Measurements from ENCODE around the gene MYL6B.
A peak's percentile ranks its signal among the peaks of the same experiment; 100 is the strongest.
"Not testable (repeated sequence)": the region's sequence is repeated elsewhere in the genome, so short reads cannot be mapped to it uniquely, and the experiment has no call there.

The MYL6B gene

GRCh38 chr12:56151672-56152131 lies 685 bp upstream of the MYL6B start:
- no peak for DNase-seq (ENCODE audit: low read depth)
- TF ChIP-seq, protein P1, sequence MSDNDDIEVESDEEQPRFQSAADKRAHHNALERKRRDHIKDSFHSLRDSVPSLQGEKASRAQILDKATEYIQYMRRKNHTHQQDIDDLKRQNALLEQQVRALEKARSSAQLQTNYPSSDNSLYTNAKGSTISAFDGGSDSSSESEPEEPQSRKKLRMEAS (IDR thresholded peaks at IDR 0.05; ENCODE audit: low read depth, low read length): no peak
- TF ChIP-seq POLR2A (IDR thresholded peaks at IDR 0.05; ENCODE audit: extremely low read depth, insufficient read length) (no peak), CTCF (IDR thresholded peaks at IDR 0.05; ENCODE audit: low read depth, low read length) (peak; percentile 6)

GRCh38 chr12:56152756-56153677 lies 630 bp downstream of the MYL6B start:
- peak overlapping the region; percentile 90 for H3K4me3 ChIP-seq (ENCODE audit: low read depth, low read length)
- DNase-seq (ENCODE audit: low read depth): no peak
- TF ChIP-seq, protein P1 (IDR thresholded peaks at IDR 0.05; ENCODE audit: low read depth, low read length): no peak
- TF ChIP-seq POLR2A (IDR thresholded peaks at IDR 0.05; ENCODE audit: extremely low read depth, insufficient read length) (no peak), CTCF (IDR thresholded peaks at IDR 0.05; ENCODE audit: low read depth, low read length) (no peak), MYC (IDR thresholded peaks at IDR 0.05; ENCODE audit: low read depth, low read length) (no peak)

More at GRCh38 chr12:56151672-56152131, 685 bp upstream of the MYL6B start:
- peak overlapping the region; percentile 90 for H3K4me3 ChIP-seq (ENCODE audit: low read depth, low read length)

DNA sequence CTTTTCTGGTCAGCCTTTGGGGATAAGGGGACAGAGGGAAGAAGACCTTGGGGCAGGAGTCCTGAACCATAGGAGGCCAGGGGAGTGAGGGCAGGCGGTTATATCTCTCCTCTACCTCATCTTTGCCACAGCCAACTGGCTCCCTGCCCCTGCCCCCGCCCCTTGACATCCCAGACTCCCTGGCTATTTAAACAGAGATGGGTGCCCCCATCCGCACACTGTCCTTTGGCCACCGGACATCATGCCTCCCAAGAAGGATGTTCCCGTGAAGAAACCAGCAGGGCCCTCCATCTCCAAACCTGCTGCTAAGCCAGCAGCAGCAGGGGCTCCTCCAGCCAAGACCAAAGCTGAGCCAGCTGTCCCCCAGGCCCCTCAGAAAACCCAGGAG lies 1.3 kb downstream of the MYL6B start:
- no peak for DNase-seq (ENCODE audit: low read depth)
- no peak overlapping the region for H3K4me3 ChIP-seq (ENCODE audit: low read depth, low read length)
- no peak for TF ChIP-seq POLR2A (IDR thresholded peaks at IDR 0.05; ENCODE audit: extremely low read depth, insufficient read length)

DNA sequence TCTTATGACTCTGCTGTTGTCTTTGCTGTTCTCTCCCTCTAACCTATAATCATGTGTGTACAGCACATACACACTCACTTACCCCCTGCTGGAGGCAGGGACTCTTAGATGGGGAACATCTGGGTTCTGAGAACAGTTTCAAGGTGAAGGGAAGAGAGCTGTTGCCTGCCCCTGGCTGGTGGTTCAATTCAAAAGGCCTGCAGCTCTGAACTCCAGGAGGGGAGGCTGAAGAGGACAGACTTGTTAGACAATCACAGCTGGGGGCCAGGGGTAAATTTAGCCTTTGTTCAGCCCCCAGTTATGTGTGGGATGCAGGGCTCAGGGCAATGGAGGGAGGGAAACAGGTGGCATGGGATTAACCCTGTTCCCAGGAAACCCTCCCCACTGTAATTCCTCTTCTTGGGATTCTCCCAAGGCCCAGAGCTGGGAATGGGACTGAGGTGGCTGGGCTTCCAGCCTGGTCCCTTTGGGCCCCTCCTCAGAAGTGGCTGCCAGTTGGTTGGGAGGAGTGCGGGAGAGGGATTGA lies 1.9 kb downstream of the MYL6B start:
- TF ChIP-seq MYC (IDR thresholded peaks at IDR 0.05; ENCODE audit: low read depth, low read length) (no peak), CTCF (IDR thresholded peaks at IDR 0.05; ENCODE audit: low read depth, low read length) (no peak), POLR2A (IDR thresholded peaks at IDR 0.05; ENCODE audit: extremely low read depth, insufficient read length) (no peak)
- TF ChIP-seq, protein P1 (IDR thresholded peaks at IDR 0.05; ENCODE audit: low read depth, low read length): no peak
- no peak overlapping the region for H3K4me3 ChIP-seq (ENCODE audit: low read depth, low read length)
- DNase-seq (ENCODE audit: low read depth): no peak

DNA sequence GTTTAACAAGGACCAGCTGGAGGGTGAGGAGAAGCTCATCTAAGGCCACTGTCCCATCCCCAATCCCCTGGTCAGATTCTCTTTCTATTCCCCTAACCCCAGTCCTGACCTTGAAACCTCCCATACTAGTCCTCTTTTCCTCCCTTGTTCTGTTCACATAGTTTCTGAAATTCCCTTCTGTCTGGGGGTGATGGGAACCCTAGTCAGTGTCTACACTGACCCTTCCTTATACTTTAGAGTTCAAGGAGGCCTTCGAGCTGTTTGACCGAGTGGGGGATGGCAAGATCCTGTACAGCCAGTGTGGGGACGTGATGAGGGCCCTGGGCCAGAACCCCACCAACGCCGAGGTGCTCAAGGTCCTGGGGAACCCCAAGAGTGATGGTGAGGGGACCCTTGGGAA lies 2.4 kb downstream of the MYL6B start:
- no peak for TF ChIP-seq MYC (IDR thresholded peaks at IDR 0.05; ENCODE audit: low read depth, low read length)
- TF ChIP-seq, protein P1 (IDR thresholded peaks at IDR 0.05; ENCODE audit: low read depth, low read length): no peak
- TF ChIP-seq CTCF (IDR thresholded peaks at IDR 0.05; ENCODE audit: low read depth, low read length): no peak
- TF ChIP-seq POLR2A (IDR thresholded peaks at IDR 0.05; ENCODE audit: extremely low read depth, insufficient read length): no peak
- H3K4me3 ChIP-seq (ENCODE audit: low read depth, low read length): no peak overlapping the region
- no peak for DNase-seq (ENCODE audit: low read depth)

DNA sequence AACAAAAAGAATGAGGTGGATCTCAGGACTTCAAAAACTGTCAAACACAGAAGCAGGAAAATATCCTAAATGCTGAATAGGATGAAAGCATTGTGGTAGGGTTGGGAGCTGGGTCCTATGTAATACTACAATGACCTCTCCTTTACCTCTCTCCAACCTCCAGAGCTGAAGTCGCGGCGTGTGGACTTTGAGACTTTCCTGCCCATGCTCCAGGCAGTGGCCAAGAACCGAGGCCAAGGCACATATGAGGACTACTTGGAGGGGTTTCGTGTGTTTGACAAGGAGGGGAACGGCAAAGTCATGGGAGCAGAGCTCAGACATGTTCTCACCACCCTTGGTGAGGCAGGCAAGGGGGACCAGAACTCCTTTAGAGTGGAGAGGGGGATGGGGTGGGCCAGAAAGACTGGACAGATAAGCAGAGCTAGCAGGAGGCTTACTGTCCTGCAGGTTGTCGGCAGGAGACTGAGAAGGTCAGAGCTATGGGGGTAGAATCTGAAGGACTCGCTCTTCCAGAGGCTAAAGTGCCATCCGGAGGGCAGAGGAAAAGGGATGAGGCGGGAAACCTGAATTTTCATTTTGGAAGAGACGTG lies 3.0 kb downstream of the MYL6B start:
- TF ChIP-seq, protein P1 (IDR thresholded peaks at IDR 0.05; ENCODE audit: low read depth, low read length): no peak
- H3K4me3 ChIP-seq (ENCODE audit: low read depth, low read length): no peak overlapping the region
- DNase-seq (ENCODE audit: low read depth): no peak

DNA sequence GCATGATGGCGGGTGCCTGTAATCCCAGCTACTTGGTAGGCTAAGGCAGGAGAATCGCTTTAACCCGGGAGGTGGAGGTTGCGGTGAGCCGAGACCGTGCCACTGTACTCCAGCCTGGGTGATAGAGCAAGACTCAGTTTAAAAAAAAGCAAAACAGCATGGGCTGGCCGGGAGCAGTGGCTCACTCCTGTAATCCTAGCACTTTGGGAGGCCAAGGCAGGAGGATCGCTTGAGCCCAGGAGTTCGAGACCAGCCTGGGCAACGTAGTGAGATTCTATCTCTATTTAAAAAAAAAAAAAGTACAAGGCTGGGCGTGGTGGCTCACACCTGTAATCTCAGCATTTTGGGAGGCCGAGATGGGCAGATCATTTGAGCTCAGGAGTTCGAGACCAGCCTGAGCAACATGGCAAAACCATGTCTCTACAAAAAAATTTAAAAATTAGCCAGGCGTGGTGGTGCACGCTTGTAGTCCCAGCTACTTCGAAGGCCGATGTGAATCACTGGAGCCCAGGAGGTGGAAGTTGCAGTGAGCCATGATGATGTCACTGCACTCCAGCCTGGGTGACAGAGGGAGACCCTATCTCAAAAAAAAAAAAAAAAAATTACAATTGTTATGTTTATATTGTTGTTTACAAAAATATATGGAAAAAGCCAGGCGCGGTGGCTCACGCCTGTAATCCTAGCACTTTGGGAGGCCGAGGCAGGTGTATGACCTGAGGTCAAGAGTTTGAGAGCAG lies 4.2 kb downstream of the MYL6B start:
- DNase-seq (ENCODE audit: low read depth); H3K4me3 ChIP-seq (ENCODE audit: low read depth, low read length): not testable (repeated sequence)

All from NB4 (cell line).